Fibroblast of gingiva (primary cell): ENCODE measurements around the gene BHLHE40.
A peak's percentile ranks its signal among the peaks of the same experiment; 100 is the strongest.
"Not testable (repeated sequence)": the region's sequence is repeated elsewhere in the genome, so short reads cannot be mapped to it uniquely, and the experiment has no call there.

Source experiments
- DNase-seq: peaks from one replicate; pipeline ENCODE4 v3.0.0-alpha.2; 2011; ENCODE audit warnings: low read depth

BHLHE40 gene

GRCh38 chr3:4961865-4962264 lies 17.4 kb upstream of the BHLHE40 start:
- DNase-seq = not testable (repeated sequence)

GRCh38 chr3:4963669-4964570 lies 15.3 kb upstream of the BHLHE40 start:
- DNase-seq = no peak

- DNase-seq = not testable (repeated sequence)
These were observed 13.2 kb upstream of the BHLHE40 start for GRCh38 chr3:4966006-4966405.

- not testable (repeated sequence) for DNase-seq
These were observed 11.6 kb upstream of the BHLHE40 start for GRCh38 chr3:4967683-4968082.

GRCh38 chr3:4971437-4971836 lies 7.8 kb upstream of the BHLHE40 start:
- not testable (repeated sequence) for DNase-seq

- DNase-seq = no peak
These were observed 7.4 kb upstream of the BHLHE40 start for GRCh38 chr3:4971838-4972237.

GRCh38 chr3:4972652-4973643 lies 6.3 kb upstream of the BHLHE40 start:
- DNase-seq = no peak

- no peak for DNase-seq
These were observed 5.1 kb upstream of the BHLHE40 start for GRCh38 chr3:4974154-4974553.

GRCh38 chr3:4976109-4976508 lies 3.1 kb upstream of the BHLHE40 start:
- no peak for DNase-seq

- DNase-seq = peak; percentile 79
These were observed 2.0 kb upstream of the BHLHE40 start for GRCh38 chr3:4977001-4977852.

GRCh38 chr3:4977853-4978203 lies 1.4 kb upstream of the BHLHE40 start:
- DNase-seq = no peak

- peak; percentile 99 for DNase-seq
These were observed 852 bp upstream of the BHLHE40 start for GRCh38 chr3:4978204-4978965.

- DNase-seq = peak; percentile 99
These were observed 240 bp upstream of the BHLHE40 start for GRCh38 chr3:4978966-4979427.

- peak; percentile 88 for DNase-seq
These were observed 1.3 kb downstream of the BHLHE40 start for GRCh38 chr3:4980229-4981203.

GRCh38 chr3:4981294-4981664 lies 2.0 kb downstream of the BHLHE40 start:
- no peak for DNase-seq

- DNase-seq = peak; percentile 50
These were observed 2.6 kb downstream of the BHLHE40 start for GRCh38 chr3:4981665-4982494.

- no peak for DNase-seq
These were observed 3.8 kb downstream of the BHLHE40 start for GRCh38 chr3:4982773-4983738.
